ENCODE data around the gene KCTD7. TPM values are rescaled to one million over a fixed set of nuclear protein-coding genes. Genes with fewer than 3 reads are reported as not detected.
A peak's percentile ranks its signal among the peaks of the same experiment; 100 is the strongest.

The KCTD7 gene
- total and polyA plus RNA-seq, 2 of the 13 experiments (the other 11 are each of a cell fraction or from before 2014, with no cell fraction given), result 7.3 to 13.5 TPM

DNA sequence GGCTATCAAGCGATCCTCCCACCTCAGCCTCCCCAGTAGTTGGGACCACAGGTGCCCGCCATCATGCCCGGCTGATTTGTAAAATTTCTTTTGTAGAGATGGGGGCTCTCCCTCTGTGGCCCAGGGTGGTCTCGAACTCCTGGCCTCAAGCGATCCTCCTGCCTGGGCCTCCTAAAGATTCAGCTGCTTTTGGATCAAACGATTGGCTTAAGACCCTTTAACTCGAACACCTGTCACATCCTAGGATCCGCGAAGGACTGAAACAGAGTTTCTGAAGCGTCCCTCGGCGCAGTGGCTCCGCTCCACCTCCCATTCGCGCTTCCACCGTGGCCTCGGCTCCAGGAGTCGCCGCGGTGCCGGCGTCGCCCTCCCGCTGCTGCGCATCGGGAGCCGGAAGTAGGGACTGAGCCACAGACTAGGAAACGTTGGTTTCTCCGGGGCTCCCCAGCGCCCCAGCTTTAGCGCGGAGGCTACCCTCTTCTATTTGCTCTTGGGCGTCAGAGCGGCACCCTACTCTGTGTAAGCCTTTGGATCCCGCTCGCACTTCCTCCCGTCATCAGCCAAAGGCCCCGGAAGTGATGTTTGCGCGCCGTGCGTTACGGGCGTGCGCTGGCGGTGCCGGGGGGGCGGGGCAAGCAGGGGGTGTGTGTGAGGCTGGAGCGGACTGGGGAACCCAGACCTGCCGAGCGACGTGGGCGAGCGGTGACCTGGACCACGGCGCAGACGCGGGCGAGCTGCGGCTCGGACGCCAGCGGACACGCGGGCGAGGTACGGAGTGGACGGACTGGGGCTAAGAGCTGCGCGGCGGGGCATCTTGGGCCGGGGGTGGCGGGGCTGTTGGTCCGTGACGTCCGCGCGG, 53.0 kb downstream of the KCTD7 start (continued):
- TF ChIP-seq, protein P1, sequence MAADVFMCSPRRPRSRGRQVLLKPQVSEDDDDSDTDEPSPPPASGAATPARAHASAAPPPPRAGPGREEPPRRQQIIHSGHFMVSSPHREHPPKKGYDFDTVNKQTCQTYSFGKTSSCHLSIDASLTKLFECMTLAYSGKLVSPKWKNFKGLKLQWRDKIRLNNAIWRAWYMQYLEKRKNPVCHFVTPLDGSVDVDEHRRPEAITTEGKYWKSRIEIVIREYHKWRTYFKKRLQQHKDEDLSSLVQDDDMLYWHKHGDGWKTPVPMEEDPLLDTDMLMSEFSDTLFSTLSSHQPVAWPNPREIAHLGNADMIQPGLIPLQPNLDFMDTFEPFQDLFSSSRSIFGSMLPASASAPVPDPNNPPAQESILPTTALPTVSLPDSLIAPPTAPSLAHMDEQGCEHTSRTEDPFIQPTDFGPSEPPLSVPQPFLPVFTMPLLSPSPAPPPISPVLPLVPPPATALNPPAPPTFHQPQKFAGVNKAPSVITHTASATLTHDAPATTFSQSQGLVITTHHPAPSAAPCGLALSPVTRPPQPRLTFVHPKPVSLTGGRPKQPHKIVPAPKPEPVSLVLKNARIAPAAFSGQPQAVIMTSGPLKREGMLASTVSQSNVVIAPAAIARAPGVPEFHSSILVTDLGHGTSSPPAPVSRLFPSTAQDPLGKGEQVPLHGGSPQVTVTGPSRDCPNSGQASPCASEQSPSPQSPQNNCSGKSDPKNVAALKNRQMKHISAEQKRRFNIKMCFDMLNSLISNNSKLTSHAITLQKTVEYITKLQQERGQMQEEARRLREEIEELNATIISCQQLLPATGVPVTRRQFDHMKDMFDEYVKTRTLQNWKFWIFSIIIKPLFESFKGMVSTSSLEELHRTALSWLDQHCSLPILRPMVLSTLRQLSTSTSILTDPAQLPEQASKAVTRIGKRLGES (CRISPR knock-in tag; IDR thresholded peaks at IDR 0.05; ENCODE audit: borderline replicate concordance), result no peak
- no peak for TF ChIP-seq ZNF713 (CRISPR knock-in tag; IDR thresholded peaks at IDR 0.05)
- peak; percentile 81; the same call in 1 of the 2 replicates for TF ChIP-seq ZFP90 (CRISPR knock-in tag; IDR thresholded peaks at IDR 0.05; ENCODE audit: borderline replicate concordance)
- no peak for TF ChIP-seq MAFG (CRISPR knock-in tag; IDR thresholded peaks at IDR 0.05)
- TF ChIP-seq, protein P2, sequence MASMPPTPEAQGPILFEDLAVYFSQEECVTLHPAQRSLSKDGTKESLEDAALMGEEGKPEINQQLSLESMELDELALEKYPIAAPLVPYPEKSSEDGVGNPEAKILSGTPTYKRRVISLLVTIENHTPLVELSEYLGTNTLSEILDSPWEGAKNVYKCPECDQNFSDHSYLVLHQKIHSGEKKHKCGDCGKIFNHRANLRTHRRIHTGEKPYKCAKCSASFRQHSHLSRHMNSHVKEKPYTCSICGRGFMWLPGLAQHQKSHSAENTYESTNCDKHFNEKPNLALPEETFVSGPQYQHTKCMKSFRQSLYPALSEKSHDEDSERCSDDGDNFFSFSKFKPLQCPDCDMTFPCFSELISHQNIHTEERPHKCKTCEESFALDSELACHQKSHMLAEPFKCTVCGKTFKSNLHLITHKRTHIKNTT (CRISPR knock-in tag; IDR thresholded peaks at IDR 0.05), result no peak
- TF ChIP-seq, protein P3, sequence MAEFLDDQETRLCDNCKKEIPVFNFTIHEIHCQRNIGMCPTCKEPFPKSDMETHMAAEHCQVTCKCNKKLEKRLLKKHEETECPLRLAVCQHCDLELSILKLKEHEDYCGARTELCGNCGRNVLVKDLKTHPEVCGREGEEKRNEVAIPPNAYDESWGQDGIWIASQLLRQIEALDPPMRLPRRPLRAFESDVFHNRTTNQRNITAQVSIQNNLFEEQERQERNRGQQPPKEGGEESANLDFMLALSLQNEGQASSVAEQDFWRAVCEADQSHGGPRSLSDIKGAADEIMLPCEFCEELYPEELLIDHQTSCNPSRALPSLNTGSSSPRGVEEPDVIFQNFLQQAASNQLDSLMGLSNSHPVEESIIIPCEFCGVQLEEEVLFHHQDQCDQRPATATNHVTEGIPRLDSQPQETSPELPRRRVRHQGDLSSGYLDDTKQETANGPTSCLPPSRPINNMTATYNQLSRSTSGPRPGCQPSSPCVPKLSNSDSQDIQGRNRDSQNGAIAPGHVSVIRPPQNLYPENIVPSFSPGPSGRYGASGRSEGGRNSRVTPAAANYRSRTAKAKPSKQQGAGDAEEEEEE (CRISPR knock-in tag; IDR thresholded peaks at IDR 0.05; ENCODE audit: borderline replicate concordance), result no peak
- TF ChIP-seq CBFB (CRISPR knock-in tag; IDR thresholded peaks at IDR 0.05), result peak; percentile 5; the same call in 1 of the 2 replicates
- TF ChIP-seq ZNF138 (CRISPR knock-in tag; IDR thresholded peaks at IDR 0.05; ENCODE audit: low read depth), result 0 out of 2 replicates have a peak, but pooled peaks have one; percentile 36
- TF ChIP-seq SMYD3 (CRISPR knock-in tag; IDR thresholded peaks at IDR 0.05), result no peak
- TF ChIP-seq SOX5 (CRISPR knock-in tag; IDR thresholded peaks at IDR 0.05; ENCODE audit: borderline replicate concordance), result peak; percentile 17; the same call in 1 of the 2 replicates
- peak; percentile 44; the same call in 1 of the 2 replicates for TF ChIP-seq MED13 (CRISPR knock-in tag; IDR thresholded peaks at IDR 0.05)
- TF ChIP-seq, protein P4, sequence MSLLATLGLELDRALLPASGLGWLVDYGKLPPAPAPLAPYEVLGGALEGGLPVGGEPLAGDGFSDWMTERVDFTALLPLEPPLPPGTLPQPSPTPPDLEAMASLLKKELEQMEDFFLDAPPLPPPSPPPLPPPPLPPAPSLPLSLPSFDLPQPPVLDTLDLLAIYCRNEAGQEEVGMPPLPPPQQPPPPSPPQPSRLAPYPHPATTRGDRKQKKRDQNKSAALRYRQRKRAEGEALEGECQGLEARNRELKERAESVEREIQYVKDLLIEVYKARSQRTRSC (CRISPR knock-in tag; IDR thresholded peaks at IDR 0.05; ENCODE audit: low read depth), result no peak
- no peak for TF ChIP-seq ZNF337 (CRISPR knock-in tag; IDR thresholded peaks at IDR 0.05; ENCODE audit: borderline replicate concordance, low read depth)
- peak; percentile 94 for TF ChIP-seq AKAP8 (CRISPR knock-in tag; IDR thresholded peaks at IDR 0.05)
- no peak; the same call in 1 of the 2 replicates for TF ChIP-seq HNF4A (CRISPR knock-in tag; IDR thresholded peaks at IDR 0.05)
- peak; percentile 26; the same call in 1 of the 2 replicates for TF ChIP-seq KMT2A (CRISPR knock-in tag; IDR thresholded peaks at IDR 0.05)
- no peak for TF ChIP-seq SIX1 (CRISPR knock-in tag; IDR thresholded peaks at IDR 0.05; ENCODE audit: borderline replicate concordance)
- no peak for TF ChIP-seq ZNF24 (IDR thresholded peaks at IDR 0.05)
- TF ChIP-seq, protein P5, sequence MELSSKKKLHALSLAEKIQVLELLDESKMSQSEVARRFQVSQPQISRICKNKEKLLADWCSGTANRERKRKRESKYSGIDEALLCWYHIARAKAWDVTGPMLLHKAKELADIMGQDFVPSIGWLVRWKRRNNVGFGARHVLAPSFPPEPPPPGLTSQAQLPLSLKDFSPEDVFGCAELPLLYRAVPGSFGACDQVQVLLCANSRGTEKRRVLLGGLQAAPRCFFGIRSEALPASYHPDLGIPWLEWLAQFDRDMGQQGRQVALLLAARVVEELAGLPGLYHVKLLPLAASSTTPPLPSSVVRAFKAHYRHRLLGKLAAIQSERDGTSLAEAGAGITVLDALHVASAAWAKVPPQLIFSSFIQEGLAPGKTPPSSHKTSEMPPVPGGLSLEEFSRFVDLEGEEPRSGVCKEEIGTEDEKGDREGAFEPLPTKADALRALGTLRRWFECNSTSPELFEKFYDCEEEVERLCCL (CRISPR knock-in tag; IDR thresholded peaks at IDR 0.05; ENCODE audit: borderline replicate concordance), result no peak
- TF ChIP-seq KLF9 (CRISPR knock-in tag; IDR thresholded peaks at IDR 0.05; ENCODE audit: low read depth), result peak; percentile 80; the same call in 1 of the 2 replicates
- TF ChIP-seq JDP2 (CRISPR knock-in tag; IDR thresholded peaks at IDR 0.05; ENCODE audit: borderline replicate concordance), result no peak; the same call in 1 of the 2 replicates
- no peak for TF ChIP-seq ZNF20 (CRISPR knock-in tag; IDR thresholded peaks at IDR 0.05)

Data from HepG2 (cell line).